ENCODE results near the gene ADGRL3. TPM values are rescaled to one million over a fixed set of nuclear protein-coding genes. Genes with fewer than 3 reads are reported as not detected.

The ADGRL3 gene
- total RNA-seq, 1 donor from 2014 or later, result 0.12 TPM

DNA sequence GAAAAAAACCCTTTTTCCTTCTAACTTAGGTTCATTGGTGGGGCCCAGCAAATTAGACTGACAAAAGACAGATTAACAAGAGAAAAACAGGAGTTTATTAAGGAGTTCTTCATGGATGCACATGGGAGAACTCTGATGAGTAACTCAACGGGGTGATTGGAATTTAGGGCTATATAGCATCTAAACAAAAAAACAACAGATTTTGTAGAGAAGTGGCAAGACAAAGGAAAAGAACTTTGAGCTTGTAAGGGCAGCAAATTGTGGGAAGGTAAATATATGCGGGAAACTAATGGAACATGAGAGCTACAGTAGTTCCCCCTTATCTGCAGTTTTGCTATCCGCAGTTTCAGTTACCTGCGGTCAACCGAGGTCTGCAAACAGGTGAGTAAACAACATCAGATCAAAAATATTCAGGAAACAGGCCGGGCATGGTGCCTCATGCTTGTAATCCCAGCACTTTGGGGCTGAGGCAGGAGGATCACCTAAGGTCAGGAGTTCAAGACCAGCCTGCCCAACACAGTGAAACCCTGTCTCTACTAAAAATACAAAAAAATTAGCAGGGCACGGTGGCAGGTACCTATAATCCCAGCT, 573.6 kb downstream of the ADGRL3 start:
- no peak overlapping the region for H3K4me3 ChIP-seq (ENCODE audit: low read depth, low read length)
- DNase-seq (ENCODE audit: low read depth), result no peak
- TF ChIP-seq, protein P1, sequence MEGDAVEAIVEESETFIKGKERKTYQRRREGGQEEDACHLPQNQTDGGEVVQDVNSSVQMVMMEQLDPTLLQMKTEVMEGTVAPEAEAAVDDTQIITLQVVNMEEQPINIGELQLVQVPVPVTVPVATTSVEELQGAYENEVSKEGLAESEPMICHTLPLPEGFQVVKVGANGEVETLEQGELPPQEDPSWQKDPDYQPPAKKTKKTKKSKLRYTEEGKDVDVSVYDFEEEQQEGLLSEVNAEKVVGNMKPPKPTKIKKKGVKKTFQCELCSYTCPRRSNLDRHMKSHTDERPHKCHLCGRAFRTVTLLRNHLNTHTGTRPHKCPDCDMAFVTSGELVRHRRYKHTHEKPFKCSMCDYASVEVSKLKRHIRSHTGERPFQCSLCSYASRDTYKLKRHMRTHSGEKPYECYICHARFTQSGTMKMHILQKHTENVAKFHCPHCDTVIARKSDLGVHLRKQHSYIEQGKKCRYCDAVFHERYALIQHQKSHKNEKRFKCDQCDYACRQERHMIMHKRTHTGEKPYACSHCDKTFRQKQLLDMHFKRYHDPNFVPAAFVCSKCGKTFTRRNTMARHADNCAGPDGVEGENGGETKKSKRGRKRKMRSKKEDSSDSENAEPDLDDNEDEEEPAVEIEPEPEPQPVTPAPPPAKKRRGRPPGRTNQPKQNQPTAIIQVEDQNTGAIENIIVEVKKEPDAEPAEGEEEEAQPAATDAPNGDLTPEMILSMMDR (conservative IDR thresholded peaks at IDR 0.05; ENCODE audit: low read depth, low read length), result no peak

DNA sequence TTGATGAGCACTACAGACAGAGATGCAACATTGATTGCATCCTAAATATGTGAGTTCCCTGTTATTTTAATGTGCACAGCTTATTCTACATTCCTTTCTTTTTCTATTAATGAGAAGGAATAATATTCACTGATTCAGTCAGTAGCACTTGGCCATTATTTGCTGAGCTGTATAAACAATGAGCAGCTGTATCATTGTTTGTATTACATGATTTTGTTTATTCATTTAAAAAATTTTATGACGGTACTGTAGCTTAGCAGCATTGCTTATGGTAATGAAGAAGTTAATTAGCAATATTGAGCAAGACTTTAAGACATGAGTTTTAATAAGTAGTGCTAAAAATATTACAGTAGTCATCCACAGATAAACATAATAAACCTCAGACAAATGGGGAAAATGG, 582.0 kb downstream of the ADGRL3 start:
- TF ChIP-seq, protein P1 (conservative IDR thresholded peaks at IDR 0.05; ENCODE audit: low read depth, low read length), result no peak
- no peak for DNase-seq (ENCODE audit: low read depth)
- H3K4me3 ChIP-seq (ENCODE audit: low read depth, low read length), result no peak overlapping the region

DNA sequence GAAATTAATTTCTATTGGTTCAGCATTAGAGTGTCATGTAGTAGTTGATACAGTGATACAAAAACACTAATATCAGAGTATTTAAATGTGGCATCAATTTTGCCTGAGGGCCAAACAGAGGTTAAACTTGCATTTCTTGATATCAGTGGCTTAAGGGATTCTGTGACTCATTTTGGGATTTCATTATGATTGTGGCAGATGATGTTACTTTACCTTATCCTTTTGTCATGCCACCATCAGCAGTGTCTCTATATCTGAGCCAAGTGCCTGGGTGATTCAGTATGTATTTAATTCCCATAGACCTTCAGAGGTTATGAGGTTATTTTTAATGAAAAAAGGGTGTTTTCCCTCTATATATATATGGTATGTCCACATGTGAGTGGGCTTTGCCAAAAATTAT, 582.9 kb downstream of the ADGRL3 start:
- TF ChIP-seq, protein P1 (conservative IDR thresholded peaks at IDR 0.05; ENCODE audit: low read depth, low read length), result no peak
- no peak overlapping the region for H3K4me3 ChIP-seq (ENCODE audit: low read depth, low read length)
- no peak for DNase-seq (ENCODE audit: low read depth)

DNA sequence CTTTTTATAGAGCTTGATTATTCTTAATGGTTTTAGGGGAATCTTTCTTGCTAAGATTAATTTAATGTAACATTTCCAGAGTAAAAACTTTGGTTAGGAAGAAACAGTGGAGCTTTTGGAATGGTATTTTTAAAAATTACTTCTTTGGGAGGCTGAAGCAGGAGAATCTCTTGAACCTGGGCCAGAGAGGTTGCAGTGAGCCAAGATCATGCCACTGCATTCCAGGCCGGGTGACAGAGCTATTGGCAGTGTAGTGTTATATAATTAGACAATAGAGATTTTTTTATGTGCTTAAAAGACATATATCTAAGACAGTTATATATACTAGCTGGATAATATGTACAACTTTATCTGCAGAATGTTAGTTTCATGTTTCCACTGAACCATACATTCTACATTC, 585.6 kb downstream of the ADGRL3 start:
- no peak overlapping the region for H3K4me3 ChIP-seq (ENCODE audit: low read depth, low read length)
- no peak for DNase-seq (ENCODE audit: low read depth)
- TF ChIP-seq, protein P1 (conservative IDR thresholded peaks at IDR 0.05; ENCODE audit: low read depth, low read length), result no peak

DNA sequence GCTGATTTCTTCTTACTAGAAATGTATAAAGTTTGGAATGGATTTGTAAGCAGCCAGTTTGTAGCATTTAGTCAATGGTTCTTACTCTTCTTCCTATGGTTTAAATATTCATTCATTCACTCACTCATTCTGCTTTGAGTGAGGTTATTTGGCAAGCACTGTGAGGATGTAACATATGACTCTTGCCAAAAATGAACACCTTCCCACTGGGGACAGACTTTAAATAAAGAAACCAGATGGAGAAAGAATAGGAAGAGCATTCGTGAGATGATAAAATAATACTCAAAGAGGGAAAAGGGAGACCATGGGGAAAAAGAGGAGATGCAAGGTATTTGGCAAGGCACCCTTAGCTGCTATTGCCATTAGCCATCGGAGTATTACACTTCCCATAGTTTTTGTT, 586.1 kb downstream of the ADGRL3 start:
- DNase-seq (ENCODE audit: low read depth), result no peak
- no peak overlapping the region for H3K4me3 ChIP-seq (ENCODE audit: low read depth, low read length)
- TF ChIP-seq, protein P1 (conservative IDR thresholded peaks at IDR 0.05; ENCODE audit: low read depth, low read length), result no peak

DNA sequence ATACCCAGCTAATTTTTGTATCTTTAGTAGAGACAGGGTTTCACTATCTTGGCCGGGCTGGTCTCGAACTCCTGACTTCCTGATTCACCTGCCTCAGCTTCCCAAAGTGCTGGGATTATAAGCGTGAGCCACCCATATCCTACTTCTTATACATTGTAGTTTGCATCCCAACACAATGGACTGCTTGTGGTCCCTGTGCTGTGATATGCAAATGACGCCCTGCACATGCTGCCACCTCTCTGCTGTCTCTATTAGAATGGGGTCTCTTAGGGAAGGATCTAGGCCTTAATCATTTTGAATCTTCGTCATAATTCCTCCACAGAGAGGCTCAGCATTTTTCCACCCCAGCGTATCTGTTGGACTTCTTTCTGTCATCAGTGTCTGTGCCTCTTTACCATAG, 595.9 kb downstream of the ADGRL3 start:
- no peak overlapping the region for H3K4me3 ChIP-seq (ENCODE audit: low read depth, low read length)
- TF ChIP-seq, protein P1 (conservative IDR thresholded peaks at IDR 0.05; ENCODE audit: low read depth, low read length), result no peak
- no peak for DNase-seq (ENCODE audit: low read depth)

DNA sequence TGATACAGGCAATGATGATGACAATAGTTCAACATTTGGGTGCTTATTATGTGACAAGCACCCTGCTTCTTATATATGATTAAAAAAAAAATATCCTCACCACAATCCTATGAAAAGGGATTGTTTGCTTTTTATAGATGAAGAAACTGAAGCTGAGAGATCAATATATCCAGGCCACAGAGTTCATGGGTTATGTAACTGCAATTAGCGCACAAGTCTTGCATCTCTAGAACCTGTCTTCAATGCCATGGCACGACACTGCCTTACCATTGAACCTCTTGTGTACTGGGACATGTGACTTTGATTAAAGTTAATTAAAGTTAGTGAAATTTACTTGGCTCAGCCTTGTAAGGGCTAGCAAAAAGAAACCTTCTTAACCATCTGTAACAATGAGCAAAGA, 599.7 kb downstream of the ADGRL3 start:
- TF ChIP-seq, protein P1 (conservative IDR thresholded peaks at IDR 0.05; ENCODE audit: low read depth, low read length), result no peak
- no peak overlapping the region for H3K4me3 ChIP-seq (ENCODE audit: low read depth, low read length)
- DNase-seq (ENCODE audit: low read depth), result no peak

Data from epithelial cell of proximal tubule (primary cell).